Measurements from ENCODE around the gene MGMT.

The MGMT gene

DNA sequence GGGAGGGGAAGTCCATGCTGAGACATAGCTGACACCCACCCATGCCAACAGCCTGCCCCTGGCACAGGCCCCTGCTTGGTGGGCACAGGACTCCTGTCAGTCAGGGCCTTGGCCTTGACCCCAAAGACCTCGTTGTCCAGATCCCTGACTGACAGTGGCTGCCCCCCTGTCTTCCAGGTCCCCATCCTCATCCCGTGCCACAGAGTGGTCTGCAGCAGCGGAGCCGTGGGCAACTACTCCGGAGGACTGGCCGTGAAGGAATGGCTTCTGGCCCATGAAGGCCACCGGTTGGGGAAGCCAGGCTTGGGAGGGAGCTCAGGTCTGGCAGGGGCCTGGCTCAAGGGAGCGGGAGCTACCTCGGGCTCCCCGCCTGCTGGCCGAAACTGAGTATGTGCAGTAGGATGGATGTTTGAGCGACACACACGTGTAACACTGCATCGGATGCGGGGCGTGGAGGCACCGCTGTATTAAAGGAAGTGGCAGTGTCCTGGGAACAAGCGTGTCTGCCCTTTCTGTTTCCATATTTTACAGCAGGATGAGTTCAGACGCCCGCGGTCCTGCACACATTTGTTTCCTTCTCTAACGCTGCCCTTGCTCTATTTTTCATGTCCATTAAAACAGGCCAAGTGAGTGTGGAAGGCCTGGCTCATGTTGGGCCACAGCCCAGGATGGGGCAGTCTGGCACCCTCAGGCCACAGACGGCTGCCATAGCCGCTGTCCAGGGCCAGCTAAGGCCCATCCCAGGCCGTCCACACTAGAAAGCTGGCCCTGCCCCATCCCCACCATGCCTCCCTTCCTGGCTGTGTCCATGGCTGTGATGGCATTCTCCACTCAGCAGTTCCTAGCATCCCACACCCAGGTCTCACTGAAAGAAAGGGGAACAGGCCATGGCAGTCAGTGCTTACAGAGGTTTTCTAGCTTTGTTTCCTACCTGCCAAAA lies 299.8 kb downstream of the MGMT start:
- no peak for DNase-seq

DNA sequence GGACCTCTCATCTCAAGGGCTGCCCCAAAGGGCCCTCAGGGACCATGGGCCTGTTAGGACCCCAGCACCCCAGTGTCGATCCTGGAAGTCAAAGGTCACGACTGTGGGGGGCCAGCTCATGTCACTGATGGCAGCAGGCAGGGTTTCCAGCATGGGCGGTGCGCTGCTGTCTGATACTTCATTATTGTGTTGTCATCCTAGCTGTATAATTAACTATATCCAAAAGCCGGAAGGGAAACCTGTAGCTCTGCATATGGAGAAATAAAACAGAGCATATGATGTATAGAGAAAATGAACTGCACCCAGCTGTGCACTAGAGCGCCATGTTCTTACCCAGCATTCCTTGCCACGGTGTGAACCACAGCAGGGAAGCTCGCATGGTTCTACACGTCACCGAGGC lies 300.7 kb downstream of the MGMT start:
- DNase-seq, result no peak

GRCh38 chr10:129768437-129769355 lies 301.7 kb downstream of the MGMT start:
- DNase-seq, result no peak

- no peak for DNase-seq
These were observed 302.5 kb downstream of the MGMT start for GRCh38 chr10:129769381-129770116.

DNA sequence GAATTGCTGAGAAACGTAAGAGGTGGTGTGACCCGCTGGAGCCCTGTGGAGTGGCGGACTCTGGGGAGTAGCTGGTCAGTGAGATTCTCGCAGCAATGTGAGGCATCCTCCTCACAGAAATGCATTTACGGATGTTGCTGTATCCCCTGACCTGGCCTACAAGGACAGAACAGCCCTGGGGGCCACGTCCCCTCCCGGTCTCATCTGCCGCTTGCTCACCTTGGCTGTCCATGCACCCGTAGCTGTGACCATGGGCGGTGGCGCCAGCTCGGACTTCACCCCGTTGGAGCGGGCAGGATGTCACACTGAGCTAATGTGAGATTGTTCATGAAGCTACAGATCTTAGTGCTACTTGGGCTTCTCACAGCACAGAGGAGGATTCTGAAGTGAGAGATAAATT lies 303.2 kb downstream of the MGMT start:
- no peak for DNase-seq

DNA sequence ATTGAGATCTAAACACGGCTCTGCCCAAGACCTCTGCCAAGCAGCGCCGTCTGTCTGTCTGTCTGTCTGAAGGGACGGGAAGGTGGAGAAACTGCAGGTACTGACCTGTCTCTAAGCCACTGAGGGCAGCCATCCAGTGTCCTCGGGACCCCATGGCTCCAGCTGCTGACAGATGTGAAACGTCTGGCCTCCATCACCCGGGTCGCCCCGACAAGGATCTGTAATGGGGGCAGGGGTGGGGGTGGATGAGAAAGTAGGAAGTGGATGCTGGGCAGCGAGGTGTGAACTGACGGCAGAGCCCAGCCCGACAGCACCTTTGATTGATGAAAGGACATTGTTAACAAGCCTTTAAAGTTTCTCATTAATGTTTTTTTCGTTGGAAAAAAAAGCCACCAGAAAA lies 304.0 kb downstream of the MGMT start:
- no peak for DNase-seq

DNA sequence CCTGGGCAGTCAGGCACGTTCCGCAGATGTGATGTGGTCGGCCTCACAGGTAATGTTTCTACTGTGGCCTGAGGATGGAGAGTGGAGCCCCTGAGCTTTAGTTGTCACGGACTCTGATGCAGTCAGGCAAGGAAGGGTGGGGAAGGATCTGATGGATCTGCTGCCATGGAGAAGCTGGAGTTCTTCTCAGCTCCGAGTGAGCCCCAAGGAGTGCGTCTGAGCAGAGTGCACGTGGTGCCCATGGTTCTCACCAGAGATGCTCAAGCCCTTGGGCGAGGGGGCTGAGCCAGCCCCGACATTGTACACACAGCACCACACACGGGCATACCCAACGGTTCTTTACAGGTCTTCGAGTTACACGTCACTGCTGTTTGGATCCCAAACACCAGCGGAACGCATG lies 304.5 kb downstream of the MGMT start:
- no peak for DNase-seq

DNA sequence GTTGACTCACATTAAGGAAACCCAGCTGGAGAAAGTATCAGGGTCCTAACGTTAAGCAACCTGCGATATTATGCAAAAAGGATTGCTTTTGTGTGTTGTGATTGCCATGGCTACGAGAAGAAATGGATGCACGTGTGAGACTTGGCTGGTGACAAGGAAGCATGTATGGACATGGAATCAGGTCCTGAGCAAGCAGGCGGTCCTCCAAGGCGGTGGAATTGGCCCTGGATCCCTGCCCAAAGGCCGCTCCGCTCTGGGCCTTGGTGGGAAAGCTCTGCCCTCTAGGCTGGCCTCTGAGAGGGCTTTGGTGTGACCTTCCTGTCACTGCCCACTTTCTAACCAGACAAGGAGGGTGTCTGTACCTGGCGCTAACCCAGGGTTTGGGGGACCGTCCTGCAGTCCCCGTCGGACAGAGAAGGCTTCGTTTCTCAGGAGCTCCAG lies 305.0 kb downstream of the MGMT start:
- no peak for DNase-seq

- DNase-seq, result no peak
These were observed 305.7 kb downstream of the MGMT start for GRCh38 chr10:129772468-129773358.

DNA sequence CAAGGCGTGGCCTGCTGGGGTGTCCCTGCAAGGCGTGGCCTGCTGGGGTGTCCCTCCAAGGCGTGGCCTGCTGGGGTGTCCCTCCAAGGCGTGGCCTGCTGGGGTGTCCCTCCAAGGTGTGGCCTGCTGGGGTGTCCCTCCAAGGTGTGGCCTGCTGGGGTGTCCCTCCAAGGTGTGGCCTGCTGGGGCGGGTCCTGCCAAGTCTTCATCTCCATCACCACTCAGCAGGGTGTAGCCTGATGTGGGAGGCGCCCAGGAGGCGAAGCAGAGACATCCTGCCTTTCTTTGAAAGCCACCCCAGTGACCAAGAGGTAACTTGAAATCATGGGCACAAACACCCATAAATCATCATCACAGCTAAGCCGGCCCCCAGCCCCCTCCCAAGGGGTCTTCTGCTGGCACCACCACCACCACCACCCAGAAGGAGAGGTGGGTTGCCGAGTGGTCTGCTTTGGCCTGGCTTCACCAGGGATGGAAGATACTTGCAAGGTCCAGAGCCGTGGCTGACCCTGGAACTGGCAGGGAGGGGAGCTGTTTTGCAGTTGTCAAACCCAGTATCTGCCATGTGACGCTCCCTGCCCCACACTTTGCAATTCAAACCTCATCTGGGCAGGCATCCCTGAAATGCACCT lies 306.4 kb downstream of the MGMT start:
- no peak for DNase-seq

GRCh38 chr10:129774082-129774735 lies 307.2 kb downstream of the MGMT start:
- DNase-seq, result no peak

DNA sequence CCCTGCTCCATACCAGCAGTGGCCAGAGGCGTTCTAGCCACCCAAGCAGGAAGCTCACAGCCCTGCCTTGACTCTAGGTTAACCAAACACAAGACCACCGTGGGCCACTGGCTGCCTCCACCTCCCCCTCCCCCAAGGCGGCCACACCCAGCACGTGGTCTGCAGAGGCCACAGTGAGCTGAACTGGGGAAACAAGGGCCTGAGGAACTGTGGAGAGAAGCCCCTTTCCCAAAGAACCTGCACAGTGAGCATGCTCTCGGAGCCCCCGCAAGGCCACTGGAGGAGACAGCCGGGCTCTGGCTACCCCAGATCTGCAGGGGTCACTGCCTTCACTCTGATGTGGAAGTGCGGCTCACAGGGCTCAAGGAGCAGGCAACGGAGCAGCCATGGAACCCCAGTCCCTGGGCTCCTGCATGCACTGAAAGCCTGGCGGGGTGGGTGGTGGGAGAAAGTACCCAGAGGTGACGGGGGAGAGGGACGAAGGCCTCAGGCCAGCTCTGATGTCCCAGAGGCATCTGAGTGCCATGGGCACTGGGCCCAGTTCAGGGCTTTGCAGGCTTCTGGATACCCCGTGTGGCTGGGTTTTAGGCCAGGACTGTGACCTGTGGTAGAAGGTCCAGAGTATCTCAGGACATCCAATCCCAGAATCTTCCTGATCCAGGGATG lies 307.8 kb downstream of the MGMT start:
- DNase-seq, result no peak

DNA sequence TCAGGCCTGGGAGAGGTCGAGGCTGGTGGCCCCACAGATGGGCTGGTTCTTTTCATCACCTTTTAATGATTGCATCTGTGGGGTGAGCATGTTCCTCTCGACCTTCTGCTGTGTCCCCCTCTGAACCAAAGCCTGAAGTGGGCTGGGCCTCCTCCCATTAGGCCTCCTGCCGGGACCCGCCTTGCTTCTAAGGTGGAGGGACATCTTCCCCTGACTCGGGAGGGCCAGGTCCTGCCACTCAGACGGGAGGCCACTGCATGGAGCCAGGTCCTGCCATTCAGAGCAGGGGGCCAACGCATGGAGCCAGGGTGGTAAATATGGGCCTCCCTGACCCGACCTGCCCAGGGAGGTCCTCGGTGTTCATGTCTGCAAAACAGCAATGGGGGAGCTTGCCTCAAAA lies 308.6 kb downstream of the MGMT start:
- no peak for DNase-seq

DNA sequence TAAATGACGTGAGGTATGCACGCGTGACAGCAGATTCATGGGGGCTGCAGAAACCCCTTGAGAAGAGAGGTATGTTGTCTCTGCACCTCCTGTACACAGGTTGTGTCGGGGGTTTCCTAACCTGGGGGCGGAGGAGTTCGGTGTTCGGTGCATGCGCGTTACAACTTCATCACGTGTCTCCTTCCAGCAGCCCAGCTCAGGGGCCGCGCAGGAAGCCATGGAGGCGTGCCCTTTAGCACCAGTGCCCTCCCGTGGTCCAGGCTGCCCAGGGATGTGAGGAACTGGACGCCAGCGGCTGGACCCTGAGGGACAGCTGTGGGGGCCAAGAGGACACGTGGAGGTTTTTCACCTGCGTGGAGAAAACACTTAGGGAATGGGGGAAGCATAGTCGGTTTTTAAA lies 310.6 kb downstream of the MGMT start:
- no peak for DNase-seq

DNA sequence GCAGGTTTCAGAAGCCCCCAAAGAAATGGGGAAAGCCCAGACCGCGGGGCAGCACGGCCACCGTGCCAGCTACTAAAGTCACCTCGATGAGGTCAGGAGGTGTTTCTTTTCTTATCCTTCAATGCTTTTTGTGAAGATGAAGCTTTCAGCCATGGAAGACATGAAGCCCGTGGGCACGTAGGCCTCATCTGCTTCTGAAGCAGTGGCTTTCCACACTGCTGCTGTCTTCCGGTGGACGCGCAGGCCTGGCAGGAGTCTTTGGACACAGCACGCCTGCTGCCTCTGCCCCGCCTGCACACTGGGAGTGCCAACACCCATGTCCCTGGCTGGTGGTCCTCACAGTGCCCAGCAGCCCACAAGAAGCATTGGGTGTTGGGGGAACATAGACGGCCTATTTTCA lies 311.5 kb downstream of the MGMT start:
- DNase-seq, result no peak

DNA sequence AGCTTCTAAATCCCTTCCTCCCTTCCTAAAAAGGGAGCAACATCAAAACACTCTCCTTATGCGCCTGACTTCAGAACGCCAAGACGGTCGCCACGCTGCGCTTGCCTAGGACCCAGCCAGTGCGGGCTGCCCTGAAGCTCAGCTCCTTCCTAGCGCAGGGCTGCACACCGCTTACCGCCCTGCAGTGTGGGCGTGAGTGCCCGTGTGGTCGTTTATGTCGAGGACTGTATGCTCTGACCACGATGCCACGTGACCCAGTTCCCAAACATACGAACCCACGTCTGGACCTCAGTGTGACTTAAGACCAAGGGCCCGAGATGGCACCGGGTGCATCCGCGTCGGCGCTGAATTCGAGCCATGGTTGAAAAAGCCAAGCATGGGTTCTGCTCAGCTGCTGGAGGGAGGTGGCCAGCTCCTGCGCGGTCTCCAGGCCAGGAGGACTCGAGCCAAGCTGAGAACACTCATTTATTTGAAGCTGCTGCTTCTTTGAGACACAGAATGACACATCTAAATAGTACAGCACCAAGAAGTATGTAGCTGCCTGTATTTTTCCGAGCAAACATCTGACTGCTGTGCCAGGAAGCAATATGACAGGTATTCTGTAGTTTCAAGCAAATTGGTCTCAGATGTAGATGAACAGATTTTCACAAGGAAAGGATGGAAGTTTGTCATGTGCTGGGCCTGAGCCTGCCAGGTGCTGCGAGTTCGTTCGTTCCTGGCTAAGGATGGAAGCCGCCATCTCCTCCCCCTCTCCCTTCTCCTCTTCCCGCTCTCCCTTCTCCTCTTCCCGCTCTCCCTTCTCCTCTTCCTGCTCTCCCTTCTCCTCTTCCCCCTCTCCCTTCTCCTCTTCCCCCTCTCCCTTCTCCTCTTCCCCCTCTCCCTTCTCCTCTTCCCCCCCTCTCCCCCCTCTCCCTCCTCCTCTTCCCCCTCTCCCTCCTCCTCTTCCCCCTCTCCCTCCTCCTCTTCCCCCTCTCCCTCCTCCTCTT lies 312.4 kb downstream of the MGMT start:
- DNase-seq, result no peak

DNA sequence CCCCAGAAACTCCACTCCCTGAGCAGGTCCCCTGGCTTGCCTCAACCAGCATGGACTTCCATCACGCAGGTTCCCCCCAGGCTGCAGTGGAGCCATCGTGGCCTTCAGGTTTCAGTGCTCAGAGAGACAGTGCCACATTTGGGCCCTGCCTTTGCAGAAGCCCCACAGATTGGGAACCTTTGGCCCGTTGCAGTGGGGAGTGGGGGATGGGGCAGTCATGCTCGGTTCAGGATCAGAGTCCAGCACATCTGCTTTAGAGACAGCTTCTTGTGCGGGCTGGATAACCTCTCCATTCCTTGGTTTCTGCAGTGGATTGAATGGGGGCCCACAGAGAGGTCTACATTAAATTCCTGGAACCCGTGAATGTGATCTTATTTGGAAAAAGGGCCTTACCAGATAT lies 313.2 kb downstream of the MGMT start:
- no peak for DNase-seq

DNA sequence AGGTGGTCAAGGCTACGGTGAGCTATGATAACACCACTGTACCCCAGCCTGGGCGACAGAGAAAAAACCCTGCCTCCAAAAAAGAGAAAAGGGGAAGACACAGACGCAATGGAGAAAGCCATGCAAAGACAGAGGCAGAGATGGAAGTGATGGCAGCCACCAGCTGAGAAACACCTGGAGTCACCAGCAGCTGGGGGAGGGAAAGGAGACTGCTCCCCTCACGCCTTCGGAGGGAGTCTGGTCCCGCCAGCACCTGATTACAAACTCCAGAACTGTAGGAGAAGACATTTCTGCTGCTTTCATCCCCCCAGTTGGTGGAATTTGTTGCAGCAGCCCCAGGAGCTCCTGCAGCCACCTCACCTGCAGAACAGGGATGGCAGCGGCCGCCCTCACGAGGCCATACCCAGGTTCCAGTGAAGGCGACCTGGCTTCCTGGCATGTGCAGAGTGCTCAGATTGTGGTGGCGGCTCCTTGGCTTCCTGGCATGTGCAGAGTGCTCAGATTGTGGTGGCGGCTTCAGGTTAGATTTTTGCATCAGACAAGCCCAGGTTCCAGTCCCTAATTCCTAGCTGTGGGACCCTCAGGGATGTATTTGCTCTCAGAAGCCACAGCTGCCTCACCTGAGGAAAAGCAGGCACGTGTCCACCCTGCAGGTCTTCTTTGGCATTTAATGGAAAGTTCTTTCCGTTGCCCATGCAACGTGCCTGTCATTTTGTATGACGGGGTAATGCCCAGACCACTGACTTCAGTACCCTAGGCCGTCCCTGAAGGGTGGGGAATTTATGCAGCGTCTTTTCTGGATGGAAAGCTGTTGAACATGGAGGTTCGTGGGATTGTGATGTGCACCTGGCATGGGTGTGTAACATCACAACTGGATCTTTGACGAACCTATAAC lies 314.1 kb downstream of the MGMT start:
- no peak for DNase-seq

Measured in GOT3 (cell line).